ENCODE data around the gene MEGF11.

The MEGF11 gene

DNA sequence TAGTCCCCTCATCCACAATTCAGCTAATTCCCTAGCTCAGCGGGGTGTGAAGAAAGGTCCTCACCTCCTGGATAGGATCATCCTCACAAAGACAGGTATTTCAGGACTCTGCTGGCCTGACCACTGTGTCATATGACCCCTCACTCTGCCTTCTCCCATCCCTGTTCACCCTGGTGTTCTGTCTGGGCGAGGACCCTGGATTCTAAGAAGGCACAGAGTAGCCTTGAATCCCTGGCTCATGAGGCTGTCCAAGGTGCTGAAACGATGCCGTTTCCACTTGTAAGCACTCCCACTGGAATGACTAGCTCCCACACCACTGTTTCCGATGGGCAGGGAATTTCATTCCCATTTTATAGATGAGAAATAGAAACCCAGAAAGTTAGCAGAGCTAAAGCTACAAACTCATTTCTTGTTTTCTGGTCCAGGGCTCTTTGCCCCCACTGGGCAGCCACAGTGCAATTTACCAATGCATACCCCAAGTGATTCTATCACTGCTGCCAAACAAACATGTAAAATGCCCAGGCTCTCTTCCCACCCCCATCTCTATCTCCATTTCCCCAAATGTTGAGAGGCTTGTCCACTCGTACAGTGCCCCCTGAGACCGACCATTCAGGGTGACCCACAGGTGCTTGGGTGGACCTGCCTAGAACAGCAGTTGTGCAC lies 301.0 kb downstream of the MEGF11 start:
- DNase-seq: no peak

GRCh38 chr15:65951007-65951406 lies 302.5 kb downstream of the MEGF11 start:
- DNase-seq: no peak

- DNase-seq: no peak
Measured at GRCh38 chr15:65949491-65949890, 304.1 kb downstream of the MEGF11 start.

DNA sequence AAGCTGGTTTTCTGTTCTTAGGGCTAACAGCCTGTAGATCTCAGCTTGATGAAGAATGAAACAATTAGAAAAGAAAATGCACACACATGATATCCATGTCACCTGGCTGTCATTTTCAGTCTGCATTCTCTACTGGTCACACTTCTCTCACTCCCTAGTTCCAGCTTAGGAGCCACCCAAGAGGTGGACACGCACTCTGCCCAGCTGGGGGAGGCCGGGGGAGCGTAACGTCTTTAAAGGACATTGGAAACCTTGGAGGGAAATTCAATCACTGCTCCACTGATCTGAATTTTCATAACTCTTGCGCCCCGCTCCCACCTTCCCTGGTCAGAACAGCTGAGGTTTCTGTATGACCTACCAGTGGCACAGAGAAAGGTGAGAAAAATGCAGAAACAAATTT lies 304.5 kb downstream of the MEGF11 start:
- DNase-seq: no peak

GRCh38 chr15:65948383-65948782 lies 305.2 kb downstream of the MEGF11 start:
- DNase-seq: no peak

DNA sequence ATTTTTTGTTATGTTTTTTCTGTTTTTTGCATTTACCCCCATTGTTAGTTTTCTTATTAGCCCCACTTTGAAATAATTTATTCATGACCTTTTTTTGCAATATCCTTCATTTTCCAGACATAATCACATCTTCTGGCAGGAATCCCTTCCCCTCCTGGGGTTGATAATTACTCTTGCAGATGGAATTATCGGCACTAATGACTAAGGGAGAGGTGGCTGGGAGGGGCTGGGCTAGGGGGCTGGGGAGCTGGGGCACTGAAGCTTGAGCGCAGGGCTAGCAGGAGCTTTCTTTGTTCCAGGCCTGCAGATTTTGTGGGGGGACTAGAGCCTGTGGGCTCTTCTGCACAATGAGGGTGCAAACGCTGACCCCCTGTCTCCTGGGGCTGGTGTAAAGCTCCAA lies 306.5 kb downstream of the MEGF11 start:
- DNase-seq: no peak

DNA sequence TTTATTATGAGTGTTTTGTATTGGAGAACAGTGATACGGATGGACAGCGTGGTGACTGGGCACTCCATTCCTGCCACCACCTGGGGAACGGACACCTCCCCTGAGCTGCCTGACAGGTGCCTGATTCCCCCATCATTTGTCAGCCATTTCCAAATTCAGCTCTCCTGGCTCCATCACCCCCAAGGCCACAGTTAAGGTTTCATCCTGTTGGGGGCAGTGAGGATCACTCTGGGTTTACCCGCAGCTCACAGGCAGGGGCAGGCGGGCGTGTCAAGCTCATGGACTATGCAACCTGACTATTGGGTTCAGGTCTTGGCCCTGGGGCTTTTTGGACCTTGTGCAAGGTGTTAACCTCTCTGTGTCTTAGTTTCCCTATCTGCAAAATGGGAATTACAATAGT lies 307.9 kb downstream of the MEGF11 start:
- no peak for DNase-seq

- DNase-seq: no peak
Measured at GRCh38 chr15:65944404-65944803, 309.1 kb downstream of the MEGF11 start.

DNA sequence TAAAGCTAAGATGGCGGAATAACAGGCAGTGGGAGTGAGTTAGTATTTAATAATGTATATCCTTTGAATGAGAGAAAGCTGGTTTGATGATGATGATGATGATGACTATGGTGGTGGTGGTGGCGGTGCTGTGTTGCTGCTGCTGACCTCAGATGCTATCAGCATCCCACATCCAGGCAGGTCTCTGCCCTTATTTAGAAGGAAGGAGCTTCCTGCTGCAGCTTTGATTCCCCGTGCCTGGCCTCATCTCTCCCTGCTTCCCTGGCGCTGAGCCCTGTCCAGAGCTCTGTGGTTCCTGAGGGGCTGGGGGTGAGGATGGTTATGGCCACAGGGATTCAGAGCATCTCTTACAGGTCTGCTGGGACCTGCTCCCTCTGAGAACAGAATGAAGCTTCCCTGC lies 311.1 kb downstream of the MEGF11 start:
- no peak for DNase-seq

GRCh38 chr15:65940618-65940909 lies 313.0 kb downstream of the MEGF11 start:
- no peak for DNase-seq

DNA sequence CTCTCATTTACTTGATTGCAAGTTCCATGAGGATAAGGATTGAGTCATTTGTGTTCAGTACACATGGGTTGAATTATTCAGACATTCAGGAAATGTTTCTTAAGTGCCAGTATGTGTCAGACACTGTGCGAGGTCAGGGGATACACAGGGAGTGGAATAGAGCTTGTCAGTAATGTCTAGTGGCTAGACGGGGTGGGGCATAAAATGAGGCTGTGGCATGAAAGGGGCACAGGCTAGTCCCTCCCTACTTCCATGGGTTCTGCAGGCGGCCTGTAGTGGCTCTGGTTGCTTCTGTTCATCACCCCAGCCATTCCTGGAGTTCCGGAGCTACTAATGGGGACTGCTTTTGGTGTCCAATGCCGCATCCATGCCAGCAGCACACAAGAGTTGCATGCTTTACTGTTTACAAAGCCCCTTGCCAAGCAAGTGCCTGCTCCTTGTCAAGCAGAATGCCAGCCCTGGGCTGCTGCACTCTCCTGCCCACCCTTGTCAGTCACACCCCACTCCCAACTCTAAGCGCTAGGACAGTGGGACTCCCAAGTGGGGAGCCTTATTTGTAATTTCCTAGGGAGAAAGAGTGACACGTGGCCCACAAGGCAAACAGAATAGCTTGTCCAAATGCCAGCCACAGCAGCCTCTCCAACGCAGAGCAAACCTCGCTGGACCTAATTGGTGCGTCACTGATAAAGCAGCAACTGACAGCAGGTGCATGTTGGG lies 313.5 kb downstream of the MEGF11 start:
- no peak for DNase-seq

DNA sequence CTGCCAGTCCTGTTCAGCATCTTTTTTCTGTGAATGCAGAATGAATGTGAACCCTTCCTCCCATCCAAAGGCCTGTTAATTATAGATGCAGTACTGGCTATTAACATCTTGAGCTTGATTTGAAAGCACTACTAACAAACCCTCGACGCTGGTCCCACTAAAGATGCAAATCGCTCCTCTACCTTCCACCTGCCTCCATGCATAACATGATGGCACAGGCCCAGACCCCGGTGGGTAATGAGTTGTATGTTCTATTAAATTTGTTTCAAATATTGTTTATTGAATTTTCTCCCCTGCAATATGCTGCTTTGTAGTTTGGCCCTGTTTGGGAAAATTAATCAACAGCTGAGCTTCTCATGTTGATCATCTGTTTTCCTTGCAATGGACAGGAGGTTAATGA lies 314.9 kb downstream of the MEGF11 start:
- no peak for DNase-seq

DNA sequence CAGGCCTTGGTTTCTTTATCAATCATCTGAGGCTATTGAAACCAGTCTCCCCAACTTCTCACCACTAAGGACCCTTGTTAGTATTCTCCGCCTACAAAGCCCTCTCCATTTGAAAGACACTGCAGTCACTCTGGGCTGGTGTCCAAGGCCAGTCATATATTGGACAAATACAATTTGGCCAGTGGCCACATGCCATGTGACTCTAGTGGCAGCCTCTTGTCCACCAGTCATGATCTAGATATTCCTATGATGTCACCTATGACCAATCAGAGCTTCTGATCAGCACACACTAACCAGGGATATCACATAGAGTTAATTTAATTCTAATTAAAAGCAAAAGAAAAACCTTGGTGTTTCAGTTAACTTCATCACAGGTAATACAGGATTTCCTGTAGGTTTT lies 316.1 kb downstream of the MEGF11 start:
- peak in 33 of 56 donors; percentile 2 to 92 (median 24) for DNase-seq

- peak in 2 of 56 donors; percentile 1 to 46 for DNase-seq
Measured at GRCh38 chr15:65937054-65937453, 316.5 kb downstream of the MEGF11 start.

DNA sequence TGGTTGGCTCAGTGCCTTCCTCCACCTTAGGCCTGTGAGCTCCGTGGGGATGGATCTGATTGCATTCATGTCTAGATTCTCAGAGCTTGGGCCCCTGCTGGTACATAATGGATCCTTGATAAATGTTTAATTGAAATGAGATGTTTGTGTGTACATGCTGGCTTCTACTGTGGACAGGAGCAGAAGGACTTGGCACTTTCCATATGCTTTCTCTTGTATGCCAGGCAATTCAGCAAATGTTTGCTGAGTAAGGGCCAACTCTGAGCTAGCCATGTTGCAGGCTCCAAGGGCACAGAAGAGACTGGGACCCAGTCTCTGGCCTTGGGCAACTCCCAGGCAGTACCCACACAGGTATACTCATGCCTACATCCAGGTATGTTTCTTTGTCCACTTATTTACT lies 317.3 kb downstream of the MEGF11 start:
- DNase-seq: no peak

GRCh38 chr15:65935391-65935790 lies 318.2 kb downstream of the MEGF11 start:
- DNase-seq: no peak

GRCh38 chr15:65931221-65931620 lies 322.3 kb downstream of the MEGF11 start:
- DNase-seq: no peak

GRCh38 chr15:65930134-65930533 lies 323.4 kb downstream of the MEGF11 start:
- no peak for DNase-seq

- DNase-seq: no peak
Measured at GRCh38 chr15:65929573-65929972, 324.0 kb downstream of the MEGF11 start.

DNA sequence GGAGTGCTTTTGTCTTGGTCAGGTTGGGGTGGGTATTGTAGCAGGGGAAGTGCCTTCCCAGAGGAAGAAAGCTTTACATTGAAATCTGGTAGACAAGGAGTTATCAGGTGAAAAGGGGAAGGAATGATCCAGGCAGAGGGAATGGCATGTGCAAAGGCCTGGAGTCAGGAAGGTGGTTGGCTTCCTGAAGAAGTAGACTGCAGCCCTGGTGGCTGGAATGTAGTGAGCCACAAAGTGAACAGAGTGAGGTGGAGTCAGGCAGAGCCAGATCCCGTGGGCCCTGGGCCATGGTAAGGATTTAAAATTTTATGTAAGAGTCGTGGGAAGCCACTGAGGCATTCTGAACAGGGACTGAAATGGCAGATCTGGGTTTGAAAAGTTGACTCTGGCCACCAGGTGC lies 326.0 kb downstream of the MEGF11 start:
- DNase-seq: no peak

DNA sequence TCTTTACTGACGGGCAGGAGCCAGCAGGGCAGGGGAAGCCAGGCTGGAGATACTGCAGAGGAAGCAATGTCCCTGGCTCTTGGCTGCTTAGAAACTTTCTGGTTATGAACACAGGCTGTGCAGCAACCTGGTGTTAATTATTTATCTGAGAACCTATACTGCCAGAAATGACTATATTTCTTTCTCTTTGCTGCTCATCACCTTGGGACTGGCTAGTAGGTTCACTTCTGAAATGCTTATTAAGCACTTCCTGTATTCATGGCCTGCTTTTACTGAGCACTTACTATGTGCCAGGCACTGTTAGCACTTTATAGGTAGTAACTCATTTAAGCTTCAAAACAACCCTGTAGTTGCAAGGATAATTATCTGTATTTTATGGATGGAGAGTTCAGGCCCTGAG lies 326.7 kb downstream of the MEGF11 start:
- no peak for DNase-seq

DNA sequence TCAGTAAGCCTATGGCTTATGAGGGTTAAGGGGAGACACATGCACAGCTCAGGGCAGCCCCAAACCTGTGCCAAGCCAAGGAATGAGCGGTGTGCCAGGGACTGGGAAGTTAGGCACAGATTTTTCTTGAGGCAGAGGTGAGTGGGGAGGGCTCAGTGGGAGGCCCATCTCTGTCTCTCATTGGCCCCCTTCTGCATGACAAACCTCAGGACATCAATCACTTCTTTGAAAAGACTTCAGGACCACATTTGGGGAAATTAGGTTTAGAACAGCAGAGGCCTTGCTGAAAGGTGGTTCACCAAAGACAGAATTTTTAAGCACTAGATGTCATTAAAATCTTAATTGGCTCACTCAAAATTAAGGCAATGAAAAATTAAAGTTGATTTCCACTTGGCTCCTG lies 327.1 kb downstream of the MEGF11 start:
- DNase-seq: no peak

GRCh38 chr15:65925338-65925737 lies 328.2 kb downstream of the MEGF11 start:
- DNase-seq: no peak

DNA sequence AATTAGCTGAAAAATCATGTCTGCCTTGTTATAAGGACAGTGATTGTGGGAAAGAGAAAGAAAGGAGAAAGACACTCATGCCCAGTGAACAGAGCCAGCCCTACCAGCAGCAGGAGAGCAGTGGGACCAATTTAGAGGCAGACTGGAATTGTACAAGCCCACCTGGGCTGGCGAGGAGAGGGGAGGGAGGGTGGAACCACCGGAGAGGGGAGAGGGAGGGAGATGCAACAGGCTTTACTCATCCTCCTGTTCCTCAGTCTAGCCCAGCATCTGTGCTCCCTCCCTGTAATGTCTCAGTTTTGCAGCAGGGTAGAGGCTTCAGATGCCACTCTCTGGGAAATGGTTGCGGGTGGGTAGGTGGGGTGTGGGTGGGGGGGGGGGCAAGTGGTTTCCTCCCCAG lies 329.5 kb downstream of the MEGF11 start:
- no peak for DNase-seq

All from nucleus accumbens (tissue), 56 donors.